Tibial nerve (tissue), 4 donors: ENCODE measurements around the gene RAPGEF5.

Experiments used
- CTCF ChIP-seq, 5 experiments: fragments of 200-600 bp in 3 of 5; fragments of 450-650 bp in 2 of 5; sonication (generic) in 3 of 5; IDR thresholded peaks; one replicate each; pipeline ENCODE4 v1.5.1; 2016 to 2019; ENCODE audit warnings: antibody characterized with exemption in 5 of 5, mild to moderate bottlenecking in 3 of 5, moderate library complexity in 2 of 5
- EP300 ChIP-seq, 2 donors: sonication (generic); formaldehyde crosslinking; IDR thresholded peaks; one replicate each; pipeline ENCODE4 v1.6.1; 2017; ENCODE audit warnings: antibody characterized with exemption in 2 of 2, mild to moderate bottlenecking in 1 of 2
- POLR2A ChIP-seq, 2 donors: fragments of 450-650 bp; IDR thresholded peaks; one replicate each; pipeline ENCODE4 v1.6.1; 2017; ENCODE audit warnings: antibody characterized with exemption in 2 of 2, mild to moderate bottlenecking in 2 of 2, moderate library complexity in 2 of 2

GRCh38 chr7:22270371-22270770 lies 86.6 kb downstream of the RAPGEF5 start:
- TF ChIP-seq CTCF (IDR thresholded peaks at IDR 0.05) (no peak), POLR2A (IDR thresholded peaks at IDR 0.05) (no peak), EP300 (IDR thresholded peaks at IDR 0.05) (no peak)
